Liver (tissue), 9 donors: ENCODE results near the gene CHN1. TPM values are rescaled to one million over a fixed set of nuclear protein-coding genes. Genes with fewer than 3 reads are reported as not detected.

Experiments used
- DNase-seq: peaks from one replicate; pipeline ENCODE4 v3.0.0-alpha.2; 2017; ENCODE audit warnings: low spot score
- H3K27ac ChIP-seq, 2 donors: one replicate each; pipeline ENCODE4 v1.7.0; 2013; ENCODE audit warnings: inconsistent platforms in 2 of 2, low read length in 2 of 2, control low read depth in 1 of 2, low read depth in 1 of 2, mild to moderate bottlenecking in 1 of 2
- H3K27me3 ChIP-seq, 4 donors: one replicate each; pipeline versions ENCODE4 v1.6.1 to v1.7.0; 2013; ENCODE audit warnings: low read length in 3 of 4, inconsistent platforms in 1 of 4, mild to moderate bottlenecking in 1 of 4, moderate library complexity in 1 of 4; ENCODE audit not compliant: control insufficient read depth in 4 of 4, insufficient read depth in 4 of 4
- H3K36me3 ChIP-seq, 4 donors: one replicate each; pipeline versions ENCODE4 v1.6.1 to v1.7.0; 2013; ENCODE audit warnings: low read length in 3 of 4, mild to moderate bottlenecking in 3 of 4, low read depth in 1 of 4, moderate library complexity in 1 of 4; ENCODE audit not compliant: control insufficient read depth in 4 of 4, insufficient read depth in 3 of 4
- H3K4me1 ChIP-seq, 4 donors: one replicate each; pipeline versions ENCODE4 v1.6.1 to v1.7.0; 2013; ENCODE audit warnings: low read length in 3 of 4, mild to moderate bottlenecking in 3 of 4, moderate library complexity in 1 of 4; ENCODE audit not compliant: control insufficient read depth in 4 of 4, insufficient read depth in 4 of 4
- H3K4me3 ChIP-seq, 3 donors: one replicate each; pipeline versions ENCODE4 v1.6.1 to v1.7.0; 2013; ENCODE audit warnings: low read length in 3 of 3, control low read depth in 1 of 3, low read depth in 1 of 3, mild to moderate bottlenecking in 1 of 3
- H3K9ac ChIP-seq, 2 donors: one replicate each; pipeline ENCODE4 v1.7.0; 2013; ENCODE audit warnings: low read length in 2 of 2, mild to moderate bottlenecking in 2 of 2, moderate library complexity in 2 of 2, control low read depth in 1 of 2, low read depth in 1 of 2
- H3K9me3 ChIP-seq, 4 donors: one replicate each; pipeline versions ENCODE4 v1.6.1 to v1.7.0; 2013; ENCODE audit warnings: low read length in 3 of 4; ENCODE audit not compliant: control insufficient read depth in 4 of 4
- EGR1 ChIP-seq, 2 donors: IDR thresholded peaks; 2 replicates each; pipeline ENCODE4 v1.6.1; 2016 to 2018; ENCODE audit warnings: antibody characterized with exemption in 2 of 2, low read depth in 2 of 2
- FOXA1 ChIP-seq: IDR thresholded peaks from 2 replicates; pipeline ENCODE4 v1.6.1; 2016; ENCODE audit warnings: antibody characterized with exemption
- FOXA2 ChIP-seq: IDR thresholded peaks from 2 replicates; pipeline ENCODE4 v1.6.1; 2016; ENCODE audit warnings: antibody characterized with exemption
- GABPA ChIP-seq, 2 donors: IDR thresholded peaks in 1 of 2; conservative IDR thresholded peaks in 1 of 2; 2 replicates each; pipeline ENCODE4 v1.6.1; 2016; ENCODE audit warnings: antibody characterized with exemption in 2 of 2, mild to moderate bottlenecking in 1 of 2, moderate library complexity in 1 of 2
- HNF4A ChIP-seq, 2 donors: conservative IDR thresholded peaks; 2 replicates each; pipeline ENCODE4 v1.6.1; 2016; ENCODE audit warnings: antibody characterized with exemption in 2 of 2, mild to moderate bottlenecking in 2 of 2
- JUND ChIP-seq, 2 donors: IDR thresholded peaks; 2 replicates each; pipeline ENCODE4 v1.6.1; 2016; ENCODE audit warnings: antibody characterized with exemption in 2 of 2
- NR2F2 ChIP-seq: IDR thresholded peaks from 2 replicates; pipeline ENCODE4 v1.6.1; 2016; ENCODE audit warnings: antibody characterized with exemption
- RXRA ChIP-seq, 2 donors: IDR thresholded peaks; 2 replicates each; pipeline ENCODE4 v1.6.1; 2017 to 2018; ENCODE audit warnings: antibody characterized with exemption in 2 of 2, mild to moderate bottlenecking in 1 of 2
- SP1 ChIP-seq: IDR thresholded peaks from 2 replicates; pipeline ENCODE4 v1.6.1; 2018; ENCODE audit warnings: antibody characterized with exemption, mild to moderate bottlenecking
- TAF1 ChIP-seq: conservative IDR thresholded peaks from 2 replicates; pipeline ENCODE4 v1.6.1; 2016; ENCODE audit warnings: antibody characterized with exemption, mild to moderate bottlenecking
- YY1 ChIP-seq: IDR thresholded peaks from 2 replicates; pipeline ENCODE4 v1.6.1; 2016; ENCODE audit warnings: antibody characterized with exemption, mild to moderate bottlenecking
- WGBS: extraction: QIAGEN DNeasy Blood & Tissue Kit; methylation state at CpG from one replicate; pipeline ENCODE4 v1.1.7; 2013; 5-methylcytosine and 5-hydroxymethylcytosine counted together
- polyA plus RNA-seq, 2 donors: library from polyadenylated mRNA; stranded (reverse) in 1 of 2; unstranded in 1 of 2; fragments of 200-250 nt in 1 of 2; fragments of >200 nt in 1 of 2; fragmentation: Nextera tagmentation in 1 of 2; extraction: Ambion mirVana in 1 of 2; gene quantifications; one replicate each; pipeline versions ENCODE4 v1.2.1 to v1.2.3, GENCODE V29; 2013 to 2015
- total RNA-seq, 2 donors: library from RNA; depleted of rRNA; stranded (reverse); fragments of >200 nt; gene quantifications; one replicate each; pipeline ENCODE4 v1.2.3, GENCODE V29; 2014
- TF ChIP-seq, protein P1 (sequence below): IDR thresholded peaks from 2 replicates; pipeline ENCODE4 v1.6.1; 2016; ENCODE audit warnings: antibody characterized with exemption
- TF ChIP-seq, protein P2 (sequence below): IDR thresholded peaks from 2 replicates; pipeline ENCODE4 v1.6.1; 2016; ENCODE audit warnings: antibody characterized with exemption
- TF ChIP-seq, protein P3 (sequence below): IDR thresholded peaks from 2 replicates; pipeline ENCODE4 v1.6.1; 2016; ENCODE audit warnings: antibody characterized with exemption
- TF ChIP-seq, protein P4 (sequence below): IDR thresholded peaks from 2 replicates; pipeline ENCODE4 v1.6.1; 2016; ENCODE audit warnings: antibody characterized with exemption, mild to moderate bottlenecking
- TF ChIP-seq, protein P5 (sequence below): fragments of 150-350 bp; IDR thresholded peaks from 2 replicates; pipeline ENCODE4 v1.5.1; 2017; ENCODE audit warnings: improper control_type of control experiment, low read depth, low read length; ENCODE audit not compliant: missing input control
- donor health status: healthy.
- donor health status: healthy.
- donor health status: healthy.
- donor health status: healthy.
- donor health status: healthy.

The CHN1 gene
- total and polyA plus RNA-seq, 4 donors, result 0.66 to 1.6 (median 1.1) TPM

DNA sequence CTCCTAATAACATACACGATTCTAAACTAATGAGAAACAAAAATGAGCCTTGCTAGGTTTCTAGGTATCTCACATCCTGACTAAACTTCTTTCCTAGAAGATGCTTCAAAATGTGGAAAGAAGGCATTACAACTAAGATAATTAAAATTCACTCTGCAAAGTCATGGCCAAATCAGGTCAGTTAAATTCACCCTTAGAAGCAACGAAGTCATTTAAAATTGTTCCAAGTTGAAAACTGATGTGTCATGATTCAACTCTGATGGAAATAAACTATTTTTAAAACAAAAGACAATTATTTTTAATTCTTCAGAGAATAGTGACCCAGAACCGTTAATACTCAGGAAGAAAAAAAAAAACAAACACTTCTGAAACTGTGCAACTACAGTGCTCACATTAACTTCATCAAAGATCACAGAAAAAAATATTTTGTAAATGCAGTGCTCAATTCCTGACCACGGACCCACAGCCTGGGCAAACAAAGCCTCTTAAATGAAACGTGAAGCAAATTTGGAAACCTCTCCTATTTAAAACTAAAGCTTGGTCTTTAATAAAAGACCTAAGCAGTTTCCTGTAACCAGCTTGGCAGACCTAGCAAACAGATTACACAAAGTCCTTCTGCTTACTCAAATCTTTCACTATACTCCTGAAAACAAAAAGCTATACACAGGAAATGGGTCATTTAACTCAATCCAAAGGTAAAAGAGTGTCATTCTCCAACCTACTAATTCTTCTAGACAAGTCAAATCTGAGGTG is 39.0 kb downstream of the CHN1 start:
- peaks cover 2 to 24% (median 11%) of the 10 kb centered on the region in 4 donors for H3K4me1 ChIP-seq

DNA sequence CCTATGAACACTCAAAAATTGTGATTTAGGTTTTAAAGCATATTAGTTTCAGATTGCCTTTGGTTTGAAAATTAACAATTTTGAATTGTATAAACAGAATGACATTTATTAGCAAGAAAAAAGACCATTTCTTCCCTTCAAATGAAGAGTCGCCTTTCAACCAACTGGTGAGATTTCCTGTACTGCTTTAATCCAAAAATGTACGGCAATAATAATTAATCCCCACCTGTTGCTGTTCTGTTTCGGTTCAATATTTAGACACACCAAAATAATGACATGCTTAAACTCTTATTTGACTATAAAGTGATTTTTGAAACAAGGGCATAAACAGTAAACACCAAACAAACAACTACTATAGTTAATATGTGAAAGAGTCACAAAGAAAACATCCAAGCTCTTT is 39.6 kb downstream of the CHN1 start:
- TF ChIP-seq NR2F2 (no peak), FOXA2 (no peak), EGR1 (IDR thresholded peaks at IDR 0.05; ENCODE audit: low read depth in 2 of 2) (no peak), FOXA1 (no peak), YY1 (no peak), HNF4A (conservative IDR thresholded peaks at IDR 0.05) (no peak), JUND (IDR thresholded peaks at IDR 0.05) (no peak)
- TF ChIP-seq, protein P1, sequence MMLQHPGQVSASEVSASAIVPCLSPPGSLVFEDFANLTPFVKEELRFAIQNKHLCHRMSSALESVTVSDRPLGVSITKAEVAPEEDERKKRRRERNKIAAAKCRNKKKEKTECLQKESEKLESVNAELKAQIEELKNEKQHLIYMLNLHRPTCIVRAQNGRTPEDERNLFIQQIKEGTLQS, result no peak
- TF ChIP-seq, protein P2, sequence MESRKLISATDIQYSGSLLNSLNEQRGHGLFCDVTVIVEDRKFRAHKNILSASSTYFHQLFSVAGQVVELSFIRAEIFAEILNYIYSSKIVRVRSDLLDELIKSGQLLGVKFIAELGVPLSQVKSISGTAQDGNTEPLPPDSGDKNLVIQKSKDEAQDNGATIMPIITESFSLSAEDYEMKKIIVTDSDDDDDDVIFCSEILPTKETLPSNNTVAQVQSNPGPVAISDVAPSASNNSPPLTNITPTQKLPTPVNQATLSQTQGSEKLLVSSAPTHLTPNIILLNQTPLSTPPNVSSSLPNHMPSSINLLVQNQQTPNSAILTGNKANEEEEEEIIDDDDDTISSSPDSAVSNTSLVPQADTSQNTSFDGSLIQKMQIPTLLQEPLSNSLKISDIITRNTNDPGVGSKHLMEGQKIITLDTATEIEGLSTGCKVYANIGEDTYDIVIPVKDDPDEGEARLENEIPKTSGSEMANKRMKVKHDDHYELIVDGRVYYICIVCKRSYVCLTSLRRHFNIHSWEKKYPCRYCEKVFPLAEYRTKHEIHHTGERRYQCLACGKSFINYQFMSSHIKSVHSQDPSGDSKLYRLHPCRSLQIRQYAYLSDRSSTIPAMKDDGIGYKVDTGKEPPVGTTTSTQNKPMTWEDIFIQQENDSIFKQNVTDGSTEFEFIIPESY, result no peak
- TF ChIP-seq, protein P3, sequence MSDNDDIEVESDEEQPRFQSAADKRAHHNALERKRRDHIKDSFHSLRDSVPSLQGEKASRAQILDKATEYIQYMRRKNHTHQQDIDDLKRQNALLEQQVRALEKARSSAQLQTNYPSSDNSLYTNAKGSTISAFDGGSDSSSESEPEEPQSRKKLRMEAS, result no peak
- TF ChIP-seq, protein P4, sequence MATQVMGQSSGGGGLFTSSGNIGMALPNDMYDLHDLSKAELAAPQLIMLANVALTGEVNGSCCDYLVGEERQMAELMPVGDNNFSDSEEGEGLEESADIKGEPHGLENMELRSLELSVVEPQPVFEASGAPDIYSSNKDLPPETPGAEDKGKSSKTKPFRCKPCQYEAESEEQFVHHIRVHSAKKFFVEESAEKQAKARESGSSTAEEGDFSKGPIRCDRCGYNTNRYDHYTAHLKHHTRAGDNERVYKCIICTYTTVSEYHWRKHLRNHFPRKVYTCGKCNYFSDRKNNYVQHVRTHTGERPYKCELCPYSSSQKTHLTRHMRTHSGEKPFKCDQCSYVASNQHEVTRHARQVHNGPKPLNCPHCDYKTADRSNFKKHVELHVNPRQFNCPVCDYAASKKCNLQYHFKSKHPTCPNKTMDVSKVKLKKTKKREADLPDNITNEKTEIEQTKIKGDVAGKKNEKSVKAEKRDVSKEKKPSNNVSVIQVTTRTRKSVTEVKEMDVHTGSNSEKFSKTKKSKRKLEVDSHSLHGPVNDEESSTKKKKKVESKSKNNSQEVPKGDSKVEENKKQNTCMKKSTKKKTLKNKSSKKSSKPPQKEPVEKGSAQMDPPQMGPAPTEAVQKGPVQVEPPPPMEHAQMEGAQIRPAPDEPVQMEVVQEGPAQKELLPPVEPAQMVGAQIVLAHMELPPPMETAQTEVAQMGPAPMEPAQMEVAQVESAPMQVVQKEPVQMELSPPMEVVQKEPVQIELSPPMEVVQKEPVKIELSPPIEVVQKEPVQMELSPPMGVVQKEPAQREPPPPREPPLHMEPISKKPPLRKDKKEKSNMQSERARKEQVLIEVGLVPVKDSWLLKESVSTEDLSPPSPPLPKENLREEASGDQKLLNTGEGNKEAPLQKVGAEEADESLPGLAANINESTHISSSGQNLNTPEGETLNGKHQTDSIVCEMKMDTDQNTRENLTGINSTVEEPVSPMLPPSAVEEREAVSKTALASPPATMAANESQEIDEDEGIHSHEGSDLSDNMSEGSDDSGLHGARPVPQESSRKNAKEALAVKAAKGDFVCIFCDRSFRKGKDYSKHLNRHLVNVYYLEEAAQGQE, result no peak
- TF ChIP-seq, protein P5, sequence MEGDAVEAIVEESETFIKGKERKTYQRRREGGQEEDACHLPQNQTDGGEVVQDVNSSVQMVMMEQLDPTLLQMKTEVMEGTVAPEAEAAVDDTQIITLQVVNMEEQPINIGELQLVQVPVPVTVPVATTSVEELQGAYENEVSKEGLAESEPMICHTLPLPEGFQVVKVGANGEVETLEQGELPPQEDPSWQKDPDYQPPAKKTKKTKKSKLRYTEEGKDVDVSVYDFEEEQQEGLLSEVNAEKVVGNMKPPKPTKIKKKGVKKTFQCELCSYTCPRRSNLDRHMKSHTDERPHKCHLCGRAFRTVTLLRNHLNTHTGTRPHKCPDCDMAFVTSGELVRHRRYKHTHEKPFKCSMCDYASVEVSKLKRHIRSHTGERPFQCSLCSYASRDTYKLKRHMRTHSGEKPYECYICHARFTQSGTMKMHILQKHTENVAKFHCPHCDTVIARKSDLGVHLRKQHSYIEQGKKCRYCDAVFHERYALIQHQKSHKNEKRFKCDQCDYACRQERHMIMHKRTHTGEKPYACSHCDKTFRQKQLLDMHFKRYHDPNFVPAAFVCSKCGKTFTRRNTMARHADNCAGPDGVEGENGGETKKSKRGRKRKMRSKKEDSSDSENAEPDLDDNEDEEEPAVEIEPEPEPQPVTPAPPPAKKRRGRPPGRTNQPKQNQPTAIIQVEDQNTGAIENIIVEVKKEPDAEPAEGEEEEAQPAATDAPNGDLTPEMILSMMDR, result no peak
- no peak overlapping the region for H3K4me3 ChIP-seq
- no peaks in the 10 kb centered on the region for H3K9me3 ChIP-seq
- H3K9ac ChIP-seq, result no peak overlapping the region
- no peak for DNase-seq
- no peaks in the 10 kb centered on the region for H3K36me3 ChIP-seq
- peaks cover 2 to 24% (median 11%) of the 10 kb centered on the region in 4 donors for H3K4me1 ChIP-seq
- no peaks in the 10 kb centered on the region for H3K27me3 ChIP-seq
- 92% methylated on average over 3 of the region's 3 CpGs for WGBS
- no peak overlapping the region for H3K27ac ChIP-seq

More for the DNA sequence above, 39.0 kb downstream of the CHN1 start:
- peak overlapping the region; percentile 35 for H3K27ac ChIP-seq
- H3K4me3 ChIP-seq, result no peak overlapping the region
- H3K9me3 ChIP-seq, result no peaks in the 10 kb centered on the region
- H3K27me3 ChIP-seq, result no peaks in the 10 kb centered on the region
- 29% methylated on average over 5 of the region's 5 CpGs for WGBS
- TF ChIP-seq RXRA (IDR thresholded peaks at IDR 0.05) (peak; percentile 9 to 25), SP1 (peak; percentile 9), FOXA1 (no peak), HNF4A (conservative IDR thresholded peaks at IDR 0.05) (peak; percentile 17 to 25), TAF1 (no peak), GABPA (IDR thresholded peaks at IDR 0.05 in 1 of 2, conservative IDR thresholded peaks at IDR 0.05 in 1 of 2) (no peak)
- DNase-seq, result no peak
- no peaks in the 10 kb centered on the region for H3K36me3 ChIP-seq
- H3K9ac ChIP-seq, result no peak overlapping the region
